HepG2 (cell line): ENCODE measurements around the gene EPB41L4A. TPM values are rescaled to one million over a fixed set of nuclear protein-coding genes. Genes with fewer than 3 reads are reported as not detected.

Experiments
- ATAC-seq: fragments of 200-7000 bp; cut with Tn5 transposase; 3 replicates; pipeline ENCODE4 v1.9.1; 2020; ENCODE audit warnings: mild to moderate bottlenecking, moderate library complexity
- BruUV-seq: library from RNA; stranded (reverse); fragments of 400-500 nt; replicated peaks from 2 replicates; lab custom pipeline; 2021; lab: Mats Ljungman, UMichigan
- CTCF ChIA-PET: fragments of 300-600 bp; formaldehyde crosslinking; extraction: SDS; loops from one replicate; lab custom pipeline; 2021; ENCODE audit warnings: low total read pairs, inconsistent platforms, low intra/inter-chr PET ratio; lab: Yijun Ruan, JAX
- POLR2A ChIA-PET: fragments of 350-600 bp; sonication (Branson Sonifier 250); formaldehyde crosslinking; loops from one replicate; lab custom pipeline; 2020; ENCODE audit warnings: antibody characterized with exemption, inconsistent platforms; lab: Yijun Ruan, JAX
- DNase-seq: peaks from one replicate; pipeline ENCODE4 v3.0.0-alpha.2; 2015; ENCODE audit warnings: low spot score
- FAIRE-seq: peaks from 3 replicates; lab custom pipeline; 2011; peaks lifted over from hg19 to GRCh38; lab: Jason Lieb, UNC
- H2AFZ ChIP-seq: one replicate; pipeline ENCODE4 v1.6.1; 2011; ENCODE audit warnings: low read length, inconsistent platforms
- H3K27ac ChIP-seq: fragments of 300-600 bp; 3 replicates; pipeline ENCODE4 v1.8.0; 2011; ENCODE audit warnings: mixed run types, mild to moderate bottlenecking, mixed read lengths, low read length, inconsistent platforms; ENCODE audit not compliant: insufficient read depth; ENCODE audit errors: extremely low read length
- H3K27me3 ChIP-seq, 2 experiments: fragments of 200-600 bp in 1 of 2; 2 replicates in 1 of 2; 3 replicates in 1 of 2; pipeline versions ENCODE4 v1.6.0 to v1.8.0; 2011; ENCODE audit warnings: low read length in 2 of 2, mild to moderate bottlenecking in 2 of 2, moderate library complexity in 2 of 2, inconsistent platforms in 1 of 2; ENCODE audit not compliant: insufficient read depth in 2 of 2, control insufficient read depth in 1 of 2
- H3K36me3 ChIP-seq, 2 experiments: fragments of 200-600 bp in 1 of 2; replicated peaks in 1 of 2; 2 replicates in 1 of 2; 3 replicates in 1 of 2; pipeline versions ENCODE4 v1.5.1 to v1.8.0; 2011; ENCODE audit warnings: low read length in 2 of 2, inconsistent platforms in 1 of 2; ENCODE audit not compliant: insufficient read depth in 2 of 2, control insufficient read depth in 1 of 2
- H3K4me1 ChIP-seq: 2 replicates; pipeline ENCODE4 v1.5.1; 2012; ENCODE audit warnings: low read length, inconsistent platforms; ENCODE audit not compliant: insufficient read depth
- H3K4me2 ChIP-seq: 2 replicates; pipeline ENCODE4 v1.6.0; 2011; ENCODE audit warnings: low read depth, low read length, inconsistent platforms
- H3K4me3 ChIP-seq, 3 experiments: fragments of 200-600 bp in 1 of 3; sonication (generic), shearing (Covaris generic) in 1 of 3; replicated peaks in 1 of 3; 2 replicates each; pipeline ENCODE4 v1.5.1; 2011 to 2016; ENCODE audit warnings: low read length in 3 of 3, inconsistent platforms in 2 of 3, low read depth in 2 of 3, mild to moderate bottlenecking in 2 of 3, control low read depth in 1 of 3, mixed read lengths in 1 of 3; ENCODE audit not compliant: insufficient read depth in 1 of 3
- H3K79me2 ChIP-seq: one replicate; pipeline ENCODE4 v1.6.1; 2011; ENCODE audit warnings: low read length, inconsistent platforms; ENCODE audit not compliant: insufficient read depth
- H3K9ac ChIP-seq: 2 replicates; pipeline ENCODE4 v1.6.0; 2011; ENCODE audit warnings: mild to moderate bottlenecking, low read depth, low read length, inconsistent platforms; ENCODE audit not compliant: insufficient read depth
- H3K9me3 ChIP-seq: 2 replicates; pipeline ENCODE4 v1.5.1; 2012; ENCODE audit warnings: mild to moderate bottlenecking, low read length
- H4K20me1 ChIP-seq: 2 replicates; pipeline ENCODE4 v1.6.0; 2011; ENCODE audit warnings: inconsistent platforms, mild to moderate bottlenecking, low read length, moderate library complexity; ENCODE audit not compliant: insufficient read depth
- CHD2 ChIP-seq: IDR thresholded peaks from 2 replicates; pipeline ENCODE4 v1.6.1; 2011; ENCODE audit warnings: low read depth, low read length, improper control_type of control experiment
- IRF1 ChIP-seq: sonication (generic); formaldehyde crosslinking; IDR thresholded peaks from 2 replicates; pipeline ENCODE4 v1.4.0; 2020; ENCODE audit warnings: low read depth, mild to moderate bottlenecking, missing genetic modification reagents
- KAT8 ChIP-seq: IDR thresholded peaks from 2 replicates; pipeline ENCODE4 v1.6.1; 2016; ENCODE audit warnings: missing genetic modification reagents, missing compliant biosample characterization
- MAFF ChIP-seq: IDR thresholded peaks from 2 replicates; pipeline ENCODE4 v1.6.1; 2011; ENCODE audit warnings: low read depth, low read length, improper control_type of control experiment
- STAG1 ChIP-seq: sonication (generic); formaldehyde crosslinking; IDR thresholded peaks from 2 replicates; pipeline ENCODE4 v1.4.0; 2020; ENCODE audit warnings: missing genetic modification reagents
- ZBTB44 ChIP-seq: sonication (generic); formaldehyde crosslinking; IDR thresholded peaks from 2 replicates; pipeline ENCODE4 v1.4.0; 2020; ENCODE audit warnings: missing genetic modification reagents
- ZNF138 ChIP-seq: sonication (generic); formaldehyde crosslinking; IDR thresholded peaks from 2 replicates; pipeline ENCODE4 v1.5.0; 2020; ENCODE audit warnings: mild to moderate bottlenecking, low read depth, missing genetic modification reagents
- ZNF598 ChIP-seq: sonication (generic); formaldehyde crosslinking; IDR thresholded peaks from 2 replicates; pipeline ENCODE4 v1.5.1; 2020; ENCODE audit warnings: mild to moderate bottlenecking, missing genetic modification reagents, borderline replicate concordance
- ZNF891 ChIP-seq: sonication (generic); formaldehyde crosslinking; IDR thresholded peaks from 2 replicates; pipeline ENCODE4 v1.5.0; 2020; ENCODE audit warnings: mild to moderate bottlenecking, missing genetic modification reagents
- WGBS: methylation state at CpG from one replicate; pipeline ENCODE4 v1.1.6; 2017; ENCODE audit warnings: low lambda C conversion rate; 5-methylcytosine and 5-hydroxymethylcytosine counted together
- in situ Hi-C: cut with HindIII; loops from 2 replicates; pipeline ENCODE4 v1.10.0; 2017; ENCODE audit warnings: low pct_unique_long_range_greater_than_20kb; ENCODE audit not compliant: extremely low pct_ligation_motif_present
- intact Hi-C: fragments of 100-400 bp; cut with micrococcal nuclease; formaldehyde crosslinking; loops from one replicate; pipeline ENCODE4 v1.10.0; 2022; ENCODE audit not compliant: unreplicated experiment
- polyA plus RNA-seq, 8 experiments: library from polyadenylated mRNA; depleted of rRNA in 3 of 8; stranded (reverse) in 7 of 8; unstranded in 1 of 8; fragments of >200 nt; fragmentation: Illumina TruSeq in 4 of 8; extraction: Trizol in 4 of 8; gene quantifications; 2 replicates each; pipeline versions ENCODE4 v1.2.1 to v1.2.3, GENCODE V29; 2011 to 2016; ENCODE audit warnings: low read depth in 4 of 8, missing spikeins in 1 of 8, mixed read lengths in 1 of 8; ENCODE audit not compliant: insufficient read depth in 1 of 8
- total RNA-seq, 5 experiments: library from RNA; depleted of rRNA; stranded (reverse); fragments of >200 nt; fragmentation: Illumina TruSeq; extraction: Trizol; gene quantifications; 2 replicates each; pipeline ENCODE4 v1.2.3, GENCODE V29; 2016; ENCODE audit warnings: low read depth in 1 of 5
- TF ChIP-seq, protein P1 (sequence below): IDR thresholded peaks from 2 replicates; pipeline ENCODE4 v1.6.1; 2016; ENCODE audit warnings: missing compliant biosample characterization, missing genetic modification reagents, borderline replicate concordance
- TF ChIP-seq, protein P2 (sequence below): sonication (generic); formaldehyde crosslinking; IDR thresholded peaks from 2 replicates; pipeline ENCODE4 v1.5.0; 2020; ENCODE audit warnings: mild to moderate bottlenecking, missing genetic modification reagents, moderate library complexity

Gene EPB41L4A
- total and polyA plus RNA-seq, 2 of the 13 experiments (the other 11 are each of a cell fraction or from before 2014, with no cell fraction given), result 0.07 TPM; not detected in 1

DNA sequence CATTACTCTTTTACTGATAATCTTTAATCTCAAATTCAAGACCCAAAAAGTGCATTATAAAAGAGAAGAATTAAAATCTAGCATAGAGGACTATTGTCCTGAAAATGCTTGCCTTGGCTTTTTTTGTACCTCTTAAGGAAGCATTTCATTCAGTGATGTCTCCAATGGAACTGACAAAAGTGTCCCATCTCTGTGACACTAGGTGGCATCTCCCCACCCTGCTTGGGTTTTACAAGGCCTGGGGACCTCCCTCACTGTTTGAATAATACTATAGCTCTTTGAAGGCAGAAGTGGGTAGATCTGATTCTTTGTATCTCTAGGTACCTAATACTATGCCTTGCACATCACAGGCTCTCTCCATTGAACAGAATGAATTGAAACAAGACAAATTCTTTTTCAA is 180.6 kb downstream of the EPB41L4A start:
- Histone ChIP-seq H3K4me2 (no peak overlapping the region), H3K27ac (no peak overlapping the region), H3K4me3 (no peak overlapping the region), H3K79me2 (no peaks in the 10 kb centered on the region), H3K36me3 (no peaks in the 10 kb centered on the region), H3K9me3 (no peaks in the 10 kb centered on the region), H4K20me1 (no peaks in the 10 kb centered on the region), H3K4me1 (no peaks in the 10 kb centered on the region), H3K9ac (no peak overlapping the region), H2AFZ (no peak overlapping the region), H3K27me3 (no peaks in the 10 kb centered on the region)
- ChIA-PET POLR2A (no interaction called here), CTCF (interaction anchor here (1.0 kb wide), 1 partner anchor 182 kb away, joined by 3 read pairs; no protein-coding TSS in a partner anchor)
- intact Hi-C loops (no loop called here), in situ Hi-C loops (no loop called here)
- TF ChIP-seq, protein P1, sequence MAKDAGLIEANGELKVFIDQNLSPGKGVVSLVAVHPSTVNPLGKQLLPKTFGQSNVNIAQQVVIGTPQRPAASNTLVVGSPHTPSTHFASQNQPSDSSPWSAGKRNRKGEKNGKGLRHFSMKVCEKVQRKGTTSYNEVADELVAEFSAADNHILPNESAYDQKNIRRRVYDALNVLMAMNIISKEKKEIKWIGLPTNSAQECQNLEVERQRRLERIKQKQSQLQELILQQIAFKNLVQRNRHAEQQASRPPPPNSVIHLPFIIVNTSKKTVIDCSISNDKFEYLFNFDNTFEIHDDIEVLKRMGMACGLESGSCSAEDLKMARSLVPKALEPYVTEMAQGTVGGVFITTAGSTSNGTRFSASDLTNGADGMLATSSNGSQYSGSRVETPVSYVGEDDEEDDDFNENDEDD, result no peak
- TF ChIP-seq, protein P2, sequence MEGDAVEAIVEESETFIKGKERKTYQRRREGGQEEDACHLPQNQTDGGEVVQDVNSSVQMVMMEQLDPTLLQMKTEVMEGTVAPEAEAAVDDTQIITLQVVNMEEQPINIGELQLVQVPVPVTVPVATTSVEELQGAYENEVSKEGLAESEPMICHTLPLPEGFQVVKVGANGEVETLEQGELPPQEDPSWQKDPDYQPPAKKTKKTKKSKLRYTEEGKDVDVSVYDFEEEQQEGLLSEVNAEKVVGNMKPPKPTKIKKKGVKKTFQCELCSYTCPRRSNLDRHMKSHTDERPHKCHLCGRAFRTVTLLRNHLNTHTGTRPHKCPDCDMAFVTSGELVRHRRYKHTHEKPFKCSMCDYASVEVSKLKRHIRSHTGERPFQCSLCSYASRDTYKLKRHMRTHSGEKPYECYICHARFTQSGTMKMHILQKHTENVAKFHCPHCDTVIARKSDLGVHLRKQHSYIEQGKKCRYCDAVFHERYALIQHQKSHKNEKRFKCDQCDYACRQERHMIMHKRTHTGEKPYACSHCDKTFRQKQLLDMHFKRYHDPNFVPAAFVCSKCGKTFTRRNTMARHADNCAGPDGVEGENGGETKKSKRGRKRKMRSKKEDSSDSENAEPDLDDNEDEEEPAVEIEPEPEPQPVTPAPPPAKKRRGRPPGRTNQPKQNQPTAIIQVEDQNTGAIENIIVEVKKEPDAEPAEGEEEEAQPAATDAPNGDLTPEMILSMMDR, result peak; percentile 21; the same call in 1 of the 2 replicates
- peak; percentile 13; the same call in 1 of the 2 replicates for TF ChIP-seq STAG1
- no TSS peak for BruUV-seq
- peak; percentile 39; the same call in 1 of the 3 replicates for ATAC-seq
- DNase-seq, result no peak
- FAIRE-seq, result no peak

DNA sequence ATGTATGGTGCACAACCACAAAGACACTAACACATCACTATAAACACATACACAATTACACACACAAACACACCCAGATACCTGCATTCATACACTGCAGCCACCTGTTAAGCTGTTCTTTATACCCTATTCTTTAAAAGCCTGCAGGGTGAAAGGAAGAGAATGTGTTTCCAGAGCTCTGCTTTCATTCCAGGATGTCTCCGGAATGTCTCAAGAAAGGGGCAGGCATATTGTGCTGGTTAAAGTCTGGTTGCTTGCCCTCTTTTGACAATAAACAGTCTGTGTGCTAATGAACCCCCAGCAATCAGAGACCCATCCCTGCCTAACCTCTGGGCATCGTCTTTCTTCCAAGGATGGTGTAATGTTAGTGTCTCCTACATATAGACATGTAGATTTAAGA is 181.6 kb downstream of the EPB41L4A start:
- no peak overlapping the region for H2AFZ ChIP-seq
- no peaks in the 10 kb centered on the region for H3K4me1 ChIP-seq
- ChIA-PET POLR2A (no interaction called here), CTCF (interaction anchor here (1.0 kb wide), 1 partner anchor 183 kb away, joined by 3 read pairs; no protein-coding TSS in a partner anchor)
- BruUV-seq, result no TSS peak
- H3K36me3 ChIP-seq, result no peaks in the 10 kb centered on the region
- in situ Hi-C loops, result no loop called here
- H3K27me3 ChIP-seq, result no peaks in the 10 kb centered on the region
- FAIRE-seq, result no peak
- intact Hi-C loops, result no loop called here
- H4K20me1 ChIP-seq, result no peaks in the 10 kb centered on the region
- H3K9ac ChIP-seq, result no peak overlapping the region
- no peak overlapping the region for H3K4me2 ChIP-seq
- DNase-seq, result no peak
- WGBS, result 30% methylated on average over 2 of the region's 2 CpGs
- no peak for ATAC-seq
- no peak overlapping the region for H3K4me3 ChIP-seq
- no peaks in the 10 kb centered on the region for H3K9me3 ChIP-seq
- no peaks in the 10 kb centered on the region for H3K79me2 ChIP-seq
- TF ChIP-seq ZNF598 (CRISPR knock-in tag), result no peak
- TF ChIP-seq CHD2, result no peak
- TF ChIP-seq IRF1 (CRISPR knock-in tag), result no peak
- TF ChIP-seq ZNF138 (CRISPR knock-in tag), result no peak
- no peak for TF ChIP-seq ZNF891 (CRISPR knock-in tag)
- no peak for TF ChIP-seq KAT8 (CRISPR knock-in tag)
- no peak for TF ChIP-seq ZBTB44 (CRISPR knock-in tag)
- TF ChIP-seq MAFF, result no peak
- no peak overlapping the region for H3K27ac ChIP-seq
